B cell (primary cell): ENCODE results near the gene CSNK1G3. TPM values are rescaled to one million over a fixed set of nuclear protein-coding genes. Genes with fewer than 3 reads are reported as not detected.
"Not testable (repeated sequence)": the region's sequence is repeated elsewhere in the genome, so short reads cannot be mapped to it uniquely, and the experiment has no call there.

Experiments
- ATAC-seq: fragments of 200-7000 bp; cut with Tn5 transposase; one replicate; pipeline ENCODE4 v1.10.0; 2021; ENCODE audit warnings: low read depth, mild to moderate bottlenecking, moderate number of reproducible peaks, moderate library complexity
- CTCF ChIA-PET: fragments of 350-600 bp; sonication (Branson Sonifier 250); formaldehyde crosslinking; loops from one replicate; lab custom pipeline; 2021; ENCODE audit warnings: antibody characterized with exemption, inconsistent platforms; lab: Charles Lee
- POLR2A ChIA-PET: fragments of 350-600 bp; sonication (Branson Sonifier 250); formaldehyde crosslinking; loops from one replicate; lab custom pipeline; 2021; ENCODE audit warnings: antibody characterized with exemption; lab: Charles Lee
- DNase-seq: peaks from one replicate; pipeline ENCODE4 v3.0.0; 2013
- H2AFZ ChIP-seq: 2 replicates; pipeline ENCODE4 v1.6.1; 2012; ENCODE audit warnings: mild to moderate bottlenecking, low read depth, low read length; ENCODE audit not compliant: insufficient read depth, poor library complexity, severe bottlenecking
- H3K27ac ChIP-seq, 2 donors: 1 replicate in 1 of 2; 2 replicates in 1 of 2; pipeline ENCODE4 v1.5.1; 2012 to 2013; ENCODE audit warnings: low read length in 2 of 2, mild to moderate bottlenecking in 2 of 2, moderate library complexity in 1 of 2
- H3K27me3 ChIP-seq, 4 experiments: fragments of 200-600 bp in 1 of 4; sonication (generic) in 1 of 4; replicated peaks in 1 of 4; 1 replicate in 2 of 4; 2 replicates in 2 of 4; pipeline versions ENCODE4 v1.6.1 to v1.7.0; 2013 to 2016; ENCODE audit warnings: low read length in 3 of 4, mild to moderate bottlenecking in 2 of 4, mixed read lengths in 1 of 4, moderate library complexity in 1 of 4; ENCODE audit not compliant: insufficient read depth in 4 of 4, control insufficient read depth in 3 of 4; ENCODE audit errors: control extremely low read depth in 1 of 4
- H3K36me3 ChIP-seq, 2 experiments: replicated peaks in 1 of 2; 1 replicate in 1 of 2; 2 replicates in 1 of 2; pipeline versions ENCODE4 v1.6.1 to v1.7.1; 2013; ENCODE audit warnings: low read length in 1 of 2; ENCODE audit not compliant: insufficient read depth in 2 of 2, control insufficient read depth in 1 of 2; ENCODE audit errors: control extremely low read depth in 1 of 2, extremely low read depth in 1 of 2
- H3K4me1 ChIP-seq, 2 donors: fragments of 200-600 bp in 1 of 2; sonication (generic) in 1 of 2; 1 replicate in 1 of 2; 2 replicates in 1 of 2; pipeline versions ENCODE4 v1.5.1 to v1.6.1; 2013 to 2017; ENCODE audit warnings: low read length in 2 of 2; ENCODE audit not compliant: control insufficient read depth in 2 of 2, insufficient read depth in 2 of 2
- H3K4me2 ChIP-seq: replicated peaks from 2 replicates; pipeline ENCODE3; 2012; ENCODE audit warnings: mild to moderate bottlenecking, low read depth, low read length; ENCODE audit not compliant: poor library complexity, severe bottlenecking
- H3K4me3 ChIP-seq, 5 experiments: fragments of 200-600 bp in 1 of 5; sonication (generic) in 1 of 5; 1 replicate in 3 of 5; 2 replicates in 2 of 5; pipeline versions ENCODE4 v1.5.1 to v1.7.0; 2011 to 2016; ENCODE audit warnings: low read length in 4 of 5, mild to moderate bottlenecking in 4 of 5, low read depth in 2 of 5, control low read depth in 1 of 5, moderate library complexity in 1 of 5; ENCODE audit not compliant: insufficient read depth in 1 of 5; ENCODE audit errors: control extremely low read depth in 1 of 5, extremely low read depth in 1 of 5
- H3K79me2 ChIP-seq: fragments of 200-600 bp; sonication (generic); one replicate; pipeline ENCODE4 v1.6.0; 2016; ENCODE audit warnings: low read length; ENCODE audit not compliant: control insufficient read depth, insufficient read depth
- H3K9ac ChIP-seq: fragments of 200-600 bp; sonication (generic); 2 replicates; pipeline ENCODE4 v1.6.1; 2017; ENCODE audit warnings: mild to moderate bottlenecking, low read length, moderate library complexity
- H3K9me3 ChIP-seq, 3 donors: one replicate each; pipeline versions ENCODE4 v1.6.1 to v1.7.1; 2013; ENCODE audit warnings: low read length in 2 of 3; ENCODE audit not compliant: control insufficient read depth in 2 of 3, insufficient read depth in 1 of 3; ENCODE audit errors: control extremely low read depth in 1 of 3
- H4K20me1 ChIP-seq: 2 replicates; pipeline ENCODE4 v1.6.0; 2012; ENCODE audit warnings: mild to moderate bottlenecking, low read length; ENCODE audit not compliant: insufficient read depth, control insufficient read depth, poor library complexity, severe bottlenecking
- H3K27ac Mint-ChIP-seq: one replicate; pipeline ENCODE4 v1.8.0; 2021; ENCODE audit warnings: mixed read lengths
- H3K27me3 Mint-ChIP-seq: one replicate; pipeline ENCODE4 v1.8.0; 2021; ENCODE audit warnings: mixed read lengths
- H3K4me1 Mint-ChIP-seq: one replicate; pipeline ENCODE4 v1.8.0; 2021; ENCODE audit warnings: mixed read lengths
- H3K4me3 Mint-ChIP-seq: one replicate; pipeline ENCODE4 v1.8.0; 2021; ENCODE audit warnings: mixed read lengths
- H3K9me3 Mint-ChIP-seq: one replicate; pipeline ENCODE4 v1.8.0; 2022; ENCODE audit warnings: mixed read lengths; ENCODE audit not compliant: insufficient read depth
- EZH2 ChIP-seq: IDR thresholded peaks from 2 replicates; pipeline ENCODE4 v1.6.1; 2012; ENCODE audit warnings: borderline replicate concordance, low read depth, mild to moderate bottlenecking, moderate library complexity, low read length; ENCODE audit not compliant: insufficient read depth, poor library complexity, severe bottlenecking
- WGBS: methylation state at CpG from one replicate; pipeline ENCODE4 v1.1.5; 2013; ENCODE audit warnings: missing lambda C conversion rate; ENCODE audit not compliant: insufficient coverage; 5-methylcytosine and 5-hydroxymethylcytosine counted together
- intact Hi-C: fragments of 100-400 bp; cut with micrococcal nuclease; formaldehyde crosslinking; loops from one replicate; pipeline ENCODE4 v1.10.0; 2022
- polyA plus RNA-seq: library from polyadenylated mRNA; depleted of rRNA; stranded (reverse); fragments of >200 nt; gene quantifications from 2 replicates; pipeline ENCODE4 v1.2.3, GENCODE V29; 2012
- total RNA-seq, 2 donors: library from RNA; stranded (reverse); fragments of 120-200 nt in 1 of 2; gene quantifications; 1 replicate in 1 of 2; 2 replicates in 1 of 2; pipeline versions ENCODE4 v1.2.3 to v1.2.4, GENCODE V29; 2013 to 2022
- TF ChIP-seq, protein P1 (sequence below): fragments of 200-600 bp; IDR thresholded peaks from one replicate; pipeline ENCODE4 v1.8.0; 2022; ENCODE audit warnings: antibody characterized with exemption, mild to moderate bottlenecking

The CSNK1G3 gene
- total and polyA plus RNA-seq, 2 donors (not counting 1 experiment from before 2014, with no cell fraction given) = 20.8 to 140 TPM

DNA sequence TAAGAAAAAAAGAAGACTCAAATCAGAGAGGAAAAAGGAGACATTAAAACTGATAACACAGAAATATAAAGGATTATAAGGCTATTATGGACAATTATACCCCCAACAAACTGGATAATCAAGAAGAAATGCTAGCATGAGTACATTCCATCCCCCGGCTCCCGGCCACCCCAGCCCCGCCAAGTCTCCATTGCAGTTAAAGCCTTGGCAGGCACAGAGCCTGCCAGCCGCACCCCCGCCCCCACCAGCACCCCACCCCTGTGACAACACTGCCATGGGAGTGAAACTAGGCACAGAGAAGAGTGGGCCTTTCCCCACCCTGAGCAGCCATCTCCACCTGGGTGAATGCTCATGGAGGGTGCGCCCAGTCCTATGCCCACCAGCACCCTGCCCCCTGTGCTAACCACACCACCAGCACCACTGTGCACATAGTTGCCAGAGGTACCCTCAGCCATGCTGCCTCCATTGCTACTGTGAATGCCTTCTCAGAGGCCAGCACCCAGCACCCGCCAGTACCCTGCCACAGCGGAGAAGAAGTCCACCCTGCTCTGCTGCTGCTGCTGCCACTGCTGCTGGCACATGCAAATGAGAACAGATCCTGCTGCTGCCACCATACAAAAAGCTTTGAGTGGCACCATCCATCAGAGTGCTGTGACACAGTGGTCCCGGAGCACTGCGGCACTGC lies 117.0 kb downstream of the CSNK1G3 start:
- Histone ChIP-seq H3K4me3 (no peak overlapping the region), H4K20me1 (no peaks in the 10 kb centered on the region), H3K9me3 (peaks cover 11 to 32% (median 24%) of the 10 kb centered on the region in 3 donors), H3K27me3 (peaks cover 0 to 6% (median 0%) of the 10 kb centered on the region in 4 experiments), H3K27ac (no peak overlapping the region), H3K36me3 (no peaks in the 10 kb centered on the region), H2AFZ (no peak overlapping the region), H3K4me2 (no peak overlapping the region), H3K79me2 (no peaks in the 10 kb centered on the region), H3K4me1 (no peaks in the 10 kb centered on the region), H3K9ac (no peak overlapping the region)
- H3K27me3 Mint-ChIP-seq = peaks cover 42% of the 10 kb centered on the region
- TF ChIP-seq, protein P1, sequence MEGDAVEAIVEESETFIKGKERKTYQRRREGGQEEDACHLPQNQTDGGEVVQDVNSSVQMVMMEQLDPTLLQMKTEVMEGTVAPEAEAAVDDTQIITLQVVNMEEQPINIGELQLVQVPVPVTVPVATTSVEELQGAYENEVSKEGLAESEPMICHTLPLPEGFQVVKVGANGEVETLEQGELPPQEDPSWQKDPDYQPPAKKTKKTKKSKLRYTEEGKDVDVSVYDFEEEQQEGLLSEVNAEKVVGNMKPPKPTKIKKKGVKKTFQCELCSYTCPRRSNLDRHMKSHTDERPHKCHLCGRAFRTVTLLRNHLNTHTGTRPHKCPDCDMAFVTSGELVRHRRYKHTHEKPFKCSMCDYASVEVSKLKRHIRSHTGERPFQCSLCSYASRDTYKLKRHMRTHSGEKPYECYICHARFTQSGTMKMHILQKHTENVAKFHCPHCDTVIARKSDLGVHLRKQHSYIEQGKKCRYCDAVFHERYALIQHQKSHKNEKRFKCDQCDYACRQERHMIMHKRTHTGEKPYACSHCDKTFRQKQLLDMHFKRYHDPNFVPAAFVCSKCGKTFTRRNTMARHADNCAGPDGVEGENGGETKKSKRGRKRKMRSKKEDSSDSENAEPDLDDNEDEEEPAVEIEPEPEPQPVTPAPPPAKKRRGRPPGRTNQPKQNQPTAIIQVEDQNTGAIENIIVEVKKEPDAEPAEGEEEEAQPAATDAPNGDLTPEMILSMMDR = no peak
- TF ChIP-seq EZH2 = no peak
- no peak for DNase-seq
- H3K9me3 Mint-ChIP-seq = peaks cover 32% of the 10 kb centered on the region
- no peaks in the 10 kb centered on the region for H3K4me1 Mint-ChIP-seq
- intact Hi-C loops = no loop called here
- H3K27ac Mint-ChIP-seq = no peak overlapping the region
- ChIA-PET POLR2A (no interaction called here), CTCF (no interaction called here)
- WGBS = 90% methylated on average over 9 of the region's 10 CpGs
- ATAC-seq = no peak
- H3K4me3 Mint-ChIP-seq = no peak overlapping the region

DNA sequence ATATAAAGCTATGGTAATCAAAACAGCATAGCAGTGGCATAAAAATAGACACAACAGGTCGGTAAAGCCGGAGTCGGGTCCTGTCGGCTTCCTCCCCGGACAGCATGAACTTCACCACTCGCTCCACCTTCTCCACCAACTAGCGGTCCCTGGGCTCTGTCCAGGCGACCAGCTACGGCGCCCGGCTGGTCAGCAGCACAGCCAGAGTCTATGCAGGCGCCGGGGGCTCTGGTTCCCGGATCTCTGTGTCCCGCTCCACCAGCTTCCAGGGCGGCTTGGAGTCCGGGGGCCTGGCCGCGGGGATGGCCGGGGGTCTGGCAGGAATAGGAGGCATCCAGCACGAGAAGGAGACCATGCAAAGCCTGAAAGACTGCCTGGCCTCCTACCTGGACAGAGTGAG lies 124.0 kb downstream of the CSNK1G3 start:
- no peak overlapping the region for H3K9ac ChIP-seq
- H3K27me3 ChIP-seq = no peaks in the 10 kb centered on the region
- H4K20me1 ChIP-seq = no peaks in the 10 kb centered on the region
- H2AFZ ChIP-seq = no peak overlapping the region
- ChIA-PET CTCF (no interaction called here), POLR2A (no interaction called here)
- H3K9me3 ChIP-seq = peaks cover 0 to 13% (median 1%) of the 10 kb centered on the region in 3 donors
- no peak overlapping the region for H3K4me2 ChIP-seq
- no peak for DNase-seq
- no peaks in the 10 kb centered on the region for H3K79me2 ChIP-seq
- peaks cover 8% of the 10 kb centered on the region for H3K9me3 Mint-ChIP-seq
- intact Hi-C loops = no loop called here
- no peaks in the 10 kb centered on the region for H3K4me1 Mint-ChIP-seq
- no peak for ATAC-seq
- H3K27ac Mint-ChIP-seq = no peak overlapping the region
- TF ChIP-seq, protein P1 = no peak
- TF ChIP-seq EZH2 = no peak
- no peak overlapping the region for H3K4me3 ChIP-seq
- peaks cover 16% of the 10 kb centered on the region for H3K27me3 Mint-ChIP-seq
- H3K4me1 ChIP-seq = no peaks in the 10 kb centered on the region
- H3K36me3 ChIP-seq = no peaks in the 10 kb centered on the region
- 97% methylated on average over 21 of the region's 21 CpGs for WGBS
- no peak overlapping the region for H3K27ac ChIP-seq
- H3K4me3 Mint-ChIP-seq = no peak overlapping the region

DNA sequence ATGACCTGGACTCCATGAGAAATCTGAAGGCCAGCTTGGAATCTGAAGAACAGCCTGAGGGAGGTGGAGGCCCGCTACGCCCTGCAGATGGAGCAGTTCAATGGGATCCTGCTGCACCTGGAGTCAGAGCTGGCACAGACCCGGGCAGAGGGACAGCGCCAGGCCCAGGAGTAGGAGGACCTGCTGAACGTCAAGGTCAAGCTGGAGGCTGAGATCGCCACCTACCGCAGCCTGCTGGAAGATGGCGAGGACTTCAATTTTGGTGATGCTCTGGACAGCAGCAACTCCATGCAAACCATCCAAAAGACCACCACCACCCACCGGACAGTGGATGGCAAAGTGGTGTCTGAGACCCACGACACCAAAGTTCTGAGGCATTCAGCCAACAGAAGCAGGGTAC lies 125.1 kb downstream of the CSNK1G3 start:
- H3K27ac ChIP-seq, H3K9me3 Mint-ChIP-seq, CTCF ChIA-PET: not testable (repeated sequence)

More for the DNA sequence above, 125.1 kb downstream of the CSNK1G3 start:
- H3K4me2 ChIP-seq, H3K36me3 ChIP-seq, H3K4me1 ChIP-seq, ATAC-seq, H3K9ac ChIP-seq, intact Hi-C loops, DNase-seq, H3K4me3 Mint-ChIP-seq, H3K4me3 ChIP-seq, H3K27ac Mint-ChIP-seq, H3K27me3 ChIP-seq, POLR2A ChIA-PET, H4K20me1 ChIP-seq, H3K79me2 ChIP-seq, H2AFZ ChIP-seq, H3K27me3 Mint-ChIP-seq, H3K4me1 Mint-ChIP-seq: not testable (repeated sequence)
- WGBS = 97% methylated on average over 7 of the region's 10 CpGs
- peaks cover 0 to 13% (median 0%) of the 10 kb centered on the region in 3 donors for H3K9me3 ChIP-seq
